NCI-H748 treated with DMSO at 0.1 percent for 48 hours (cell line): ENCODE data around the gene ENGASE.
A peak's percentile ranks its signal among the peaks of the same experiment; 100 is the strongest.
"Not testable (repeated sequence)": the region's sequence is repeated elsewhere in the genome, so short reads cannot be mapped to it uniquely, and the experiment has no call there.

Experiments used
- DNase-seq: peaks from one replicate; lab custom pipeline; 2025; lab: John Stamatoyannopoulos, UW

The ENGASE gene

GRCh38 chr17:79074649-79075445 lies at the start of gene ENGASE:
Gene ENGASE (plus strand): TSS chr17:79074824. CDS start chr17:79074945, 121 bp downstream.
- peak; percentile 67 for DNase-seq

- no peak for DNase-seq
These were observed 49.5 kb upstream of the ENGASE start for GRCh38 chr17:79024901-79025737.

GRCh38 chr17:79026376-79027273 lies 48.0 kb upstream of the ENGASE start:
- DNase-seq, result no peak

- DNase-seq, result no peak
These were observed 47.2 kb upstream of the ENGASE start for GRCh38 chr17:79027274-79027924.

DNA sequence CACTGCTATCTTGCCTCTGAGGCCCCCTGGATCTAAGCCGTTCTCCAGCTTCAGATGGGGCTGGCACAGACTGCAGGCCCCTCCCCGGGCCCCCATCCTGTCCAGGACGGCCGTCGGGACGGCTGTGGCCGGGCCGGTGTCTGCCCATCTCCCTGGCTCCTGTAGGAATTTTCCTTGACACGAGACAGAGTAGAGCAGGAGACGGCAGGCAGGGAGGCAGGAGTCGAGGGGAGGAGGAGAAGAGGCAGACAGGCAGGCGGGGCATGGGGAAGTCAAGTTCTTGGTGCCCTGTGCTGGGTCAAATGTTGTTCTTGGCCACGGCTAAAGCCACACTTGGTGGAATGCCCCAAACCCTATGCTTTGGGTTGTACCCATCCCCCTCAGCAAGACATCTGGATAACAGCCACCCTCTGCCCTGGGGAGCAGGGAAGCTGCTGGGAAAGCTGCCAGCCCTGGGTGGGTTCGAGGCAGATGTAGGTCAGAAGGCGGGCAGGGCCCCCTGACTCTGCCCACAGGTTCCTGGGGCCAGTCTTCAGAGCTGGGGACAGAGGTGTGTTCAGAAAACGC lies 46.6 kb upstream of the ENGASE start:
- no peak for DNase-seq

DNA sequence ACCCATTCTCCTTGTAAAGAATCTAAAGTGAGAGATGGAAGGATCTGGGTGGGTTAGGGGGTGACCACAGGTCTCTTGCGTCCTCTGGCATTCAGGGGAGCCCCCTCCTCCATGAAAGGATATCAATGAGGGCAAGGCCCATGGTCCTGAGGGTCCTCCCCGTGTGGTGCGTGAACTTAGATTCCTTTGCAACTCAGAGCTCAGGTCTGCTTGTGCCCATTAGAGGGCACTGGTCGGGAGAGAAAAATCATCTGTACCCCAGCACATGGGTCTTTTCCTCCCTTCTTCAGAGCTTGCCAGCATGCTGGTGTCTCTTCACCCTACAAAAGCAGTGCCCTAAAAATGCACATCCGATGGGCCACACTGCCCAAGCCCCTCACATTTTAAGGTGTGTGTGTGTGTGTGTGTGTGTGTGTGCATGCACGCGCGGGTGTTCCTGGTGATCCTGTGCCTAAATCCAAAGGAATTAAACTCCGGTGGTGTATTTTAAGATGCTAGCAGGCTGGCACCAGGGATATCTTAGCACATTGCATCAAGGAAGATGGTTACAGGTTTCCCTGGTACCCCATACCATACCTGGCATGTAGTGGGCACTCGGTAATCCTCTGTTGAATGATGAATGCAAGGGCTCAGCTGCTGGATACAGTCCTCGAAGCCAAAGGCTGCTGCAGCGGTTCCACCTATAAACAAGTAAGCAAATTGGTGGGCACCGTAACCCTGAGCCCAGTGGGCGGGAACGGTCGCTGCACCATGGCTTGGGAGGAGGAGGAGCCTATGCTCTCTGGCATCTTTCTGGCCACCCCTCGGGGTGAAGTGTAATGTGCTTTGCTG lies 45.9 kb upstream of the ENGASE start:
- DNase-seq, result no peak

DNA sequence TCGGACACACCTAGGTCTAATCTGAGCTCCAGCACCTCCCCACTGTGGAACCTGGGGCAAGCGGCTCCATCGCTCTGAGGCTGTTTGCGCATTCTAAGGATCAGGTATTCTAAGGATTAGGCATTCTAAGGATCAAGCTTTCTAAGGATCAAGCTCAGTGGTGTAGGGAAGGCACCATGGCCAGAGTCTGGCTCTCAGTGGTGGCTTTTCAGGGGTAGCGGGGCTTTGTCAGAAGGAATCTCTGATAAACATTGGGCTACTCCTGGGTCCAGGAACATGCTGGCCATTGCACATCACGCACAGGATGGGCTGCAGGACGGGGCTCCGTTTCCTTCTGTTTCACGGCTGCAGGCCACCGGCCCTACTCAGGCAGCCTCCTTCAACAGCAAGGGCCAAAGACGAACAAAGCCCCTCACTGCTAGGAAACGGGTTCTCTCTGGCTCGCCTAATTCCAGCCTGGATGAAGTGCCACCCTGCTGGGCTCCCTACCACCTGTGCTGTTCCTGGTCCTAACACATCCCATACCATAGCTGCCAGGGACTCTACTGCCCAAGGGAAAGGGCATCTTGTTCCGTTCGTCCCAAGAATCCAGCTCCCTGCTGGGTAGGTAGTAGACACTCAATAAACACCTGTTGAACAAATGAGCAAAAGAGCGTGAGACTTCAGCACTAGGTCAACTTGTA lies 45.2 kb upstream of the ENGASE start:
- DNase-seq, result no peak

DNA sequence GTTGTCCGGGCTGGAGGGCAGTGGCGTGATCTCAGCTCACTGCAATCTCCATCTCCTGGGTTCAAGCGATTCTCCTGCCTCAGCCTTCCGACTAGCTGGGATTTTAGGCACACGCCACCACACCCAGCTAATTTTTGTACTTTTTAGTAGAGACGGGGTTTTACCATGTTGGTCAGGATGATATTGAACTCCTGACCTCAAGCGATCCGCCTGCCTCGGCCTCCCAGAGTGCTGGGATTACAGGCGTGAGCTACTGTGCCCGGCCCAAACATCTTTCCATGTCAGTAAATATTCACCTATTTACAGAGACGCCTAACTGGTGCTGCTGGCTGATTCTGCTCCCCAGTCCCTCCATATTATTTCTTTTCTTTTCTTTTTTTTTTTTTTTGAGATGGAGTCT lies 44.0 kb upstream of the ENGASE start:
- not testable (repeated sequence) for DNase-seq

DNA sequence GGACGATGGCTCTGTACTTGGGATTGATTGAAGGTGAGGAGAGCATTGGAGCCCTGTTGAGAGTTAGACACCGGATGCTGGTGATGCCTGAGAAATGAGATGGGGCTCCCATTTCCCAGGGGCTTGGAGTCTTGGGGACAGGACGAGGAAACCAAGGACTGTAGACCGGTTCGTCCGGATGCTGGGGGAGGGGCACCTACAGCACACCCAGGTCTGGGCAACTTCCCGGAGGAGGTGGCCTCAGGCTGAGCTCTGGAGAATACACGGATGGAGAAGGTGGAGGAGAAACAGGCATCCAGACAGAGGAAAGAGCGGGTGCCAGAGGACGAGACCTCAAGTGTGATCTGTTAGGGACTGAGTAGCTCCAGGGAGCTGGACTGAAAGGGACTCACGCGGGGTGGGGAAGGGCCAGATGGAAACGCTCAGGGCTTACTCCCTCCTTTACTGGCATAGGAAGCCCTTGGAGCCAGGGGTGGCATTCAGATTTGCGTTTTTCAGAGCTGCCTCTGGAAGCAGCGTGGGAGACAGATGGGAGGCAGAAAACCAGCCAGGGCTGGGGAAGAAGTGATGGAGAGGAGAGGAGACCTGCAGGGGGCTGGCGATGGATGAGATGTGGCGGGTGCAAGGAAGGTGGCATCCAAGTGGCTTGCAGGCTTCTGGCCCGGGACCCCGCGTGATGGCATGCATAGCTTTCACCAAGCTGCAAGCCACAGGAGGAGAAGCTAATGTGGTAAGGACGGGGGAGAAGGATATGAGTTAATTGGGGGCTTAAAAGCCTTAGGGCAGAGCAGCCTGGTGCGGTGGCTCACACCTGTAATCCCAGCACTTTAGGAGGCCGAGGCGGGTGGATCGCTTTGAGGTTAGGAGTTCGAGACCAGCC lies 42.4 kb upstream of the ENGASE start:
- no peak for DNase-seq

- DNase-seq, result no peak
These were observed 41.5 kb upstream of the ENGASE start for GRCh38 chr17:79033046-79033616.

DNA sequence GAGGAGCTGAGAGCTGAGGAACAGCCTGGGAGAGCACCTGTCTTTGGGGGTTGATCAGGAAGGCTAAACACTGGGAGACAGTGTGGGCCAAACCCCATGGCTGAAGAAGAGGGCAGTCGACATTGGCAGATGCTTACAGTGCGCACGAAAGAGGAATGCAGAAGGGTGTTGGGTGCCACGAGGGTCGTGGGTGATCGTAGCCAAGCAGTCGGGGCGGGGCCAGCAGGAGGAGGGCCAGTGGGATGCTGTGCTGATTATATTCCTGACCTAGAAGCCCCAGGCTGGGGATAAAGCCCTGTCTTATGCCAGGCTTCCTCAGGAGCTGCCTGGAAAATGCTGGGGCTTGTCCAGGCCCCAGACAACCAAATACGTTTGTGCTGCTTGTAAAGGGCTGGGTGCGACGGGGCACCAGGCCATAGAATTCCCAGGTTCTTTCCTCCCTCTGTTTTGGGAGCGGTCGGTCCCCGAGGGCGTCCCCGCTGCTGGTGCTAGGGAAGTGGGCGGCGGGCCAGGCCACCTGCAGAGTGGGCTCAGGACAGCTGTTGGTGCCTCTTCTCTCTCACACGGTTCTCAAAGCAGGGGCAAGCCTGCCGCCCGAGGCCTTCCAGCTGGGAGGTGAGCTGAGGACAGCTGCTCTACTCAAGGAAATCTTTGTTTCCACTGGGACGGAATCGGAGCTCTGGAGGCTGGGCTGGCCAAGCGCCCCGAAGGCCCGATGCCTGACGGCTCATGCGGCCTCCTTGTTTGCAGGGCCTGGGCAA lies 40.7 kb upstream of the ENGASE start:
- DNase-seq, result no peak

DNA sequence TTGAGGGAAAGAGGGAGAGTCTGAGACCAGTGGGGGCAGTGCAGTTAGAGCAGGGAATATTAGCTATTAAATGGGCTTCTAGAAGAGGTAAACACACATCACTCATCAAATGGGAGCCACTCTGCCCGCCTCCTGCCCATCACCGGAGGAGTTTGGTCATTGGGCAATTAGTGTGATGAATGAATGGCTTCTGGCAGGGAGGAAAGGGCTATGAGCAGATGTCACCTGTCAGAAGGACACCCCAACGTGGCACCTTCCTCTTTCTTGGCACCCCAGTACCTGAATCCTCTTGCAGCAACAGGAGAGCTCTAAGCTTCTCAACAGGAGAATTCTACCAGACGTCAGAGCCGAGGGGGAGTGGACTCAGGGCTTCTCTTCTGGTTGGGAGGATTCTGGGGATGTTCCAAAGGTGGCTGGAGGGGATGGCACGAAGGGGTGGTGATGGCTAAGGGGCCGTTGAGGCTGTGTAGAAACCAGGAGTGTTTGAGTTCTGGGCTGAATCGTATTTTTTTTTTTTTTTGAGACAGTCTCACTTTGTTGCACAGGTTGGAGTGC lies 39.6 kb upstream of the ENGASE start:
- DNase-seq, result no peak

- no peak for DNase-seq
These were observed 38.9 kb upstream of the ENGASE start for GRCh38 chr17:79035686-79036085.

GRCh38 chr17:79036181-79036580 lies 38.4 kb upstream of the ENGASE start:
- DNase-seq, result no peak

DNA sequence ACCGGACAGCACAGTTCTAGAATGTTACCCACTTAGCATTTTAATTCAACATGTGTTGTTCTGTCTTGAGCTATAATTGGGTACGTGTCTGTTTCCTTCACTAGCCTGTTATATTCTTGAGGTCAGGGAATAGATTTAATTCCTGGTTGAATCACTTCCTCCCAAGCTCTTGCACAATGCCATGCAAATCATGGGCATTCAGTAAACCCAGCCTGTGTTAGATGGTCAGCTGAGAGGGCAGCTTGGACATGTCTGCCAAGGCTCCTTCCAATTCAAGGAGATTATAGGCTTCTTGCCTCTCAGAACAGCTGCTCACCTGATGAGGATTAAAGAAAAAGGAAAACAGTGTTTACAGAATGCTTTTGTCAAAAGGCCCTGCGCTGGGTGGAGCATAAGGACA lies 38.0 kb upstream of the ENGASE start:
- no peak for DNase-seq

- DNase-seq, result no peak
These were observed 36.0 kb upstream of the ENGASE start for GRCh38 chr17:79038545-79039135.

GRCh38 chr17:79039171-79039570 lies 35.5 kb upstream of the ENGASE start:
- no peak for DNase-seq
